NB4 (cell line): ENCODE measurements around the gene MAP10.

Source experiments
- MAX ChIP-seq: IDR thresholded peaks from 2 replicates; pipeline ENCODE4 v1.6.1; 2011; ENCODE audit warnings: low read depth, low read length
- MYC ChIP-seq: IDR thresholded peaks from 2 replicates; pipeline ENCODE4 v1.6.1; 2011; ENCODE audit warnings: low read depth, low read length
- POLR2A ChIP-seq: IDR thresholded peaks from 2 replicates; pipeline ENCODE4 v1.6.1; 2011; ENCODE audit warnings: mild to moderate bottlenecking; ENCODE audit not compliant: insufficient read length; ENCODE audit errors: extremely low read depth

GRCh38 chr1:232844791-232845190, 39.6 kb downstream of the MAP10 start:
- TF ChIP-seq MYC (no peak), POLR2A (no peak), MAX (no peak)
